Measurements from ENCODE around the gene SDCBP2.

The SDCBP2 gene

GRCh38 chr20:1278993-1279392 is 49.9 kb downstream of the SDCBP2 start:
- in situ Hi-C loops (cut with HindIII; ENCODE audit: low sequenced_read_pairs), result no loop called here

- in situ Hi-C loops (cut with HindIII; ENCODE audit: low sequenced_read_pairs), result no loop called here
Observed at GRCh38 chr20:1277529-1278322, 51.2 kb downstream of the SDCBP2 start.

GRCh38 chr20:1275919-1276318 is 53.0 kb downstream of the SDCBP2 start:
- in situ Hi-C loops (cut with HindIII; ENCODE audit: low sequenced_read_pairs), result no loop called here

GRCh38 chr20:1274485-1275311 is 54.2 kb downstream of the SDCBP2 start:
- in situ Hi-C loops (cut with HindIII; ENCODE audit: low sequenced_read_pairs), result no loop called here

- in situ Hi-C loops (cut with HindIII; ENCODE audit: low sequenced_read_pairs), result no loop called here
Observed at GRCh38 chr20:1273366-1273765, 55.6 kb downstream of the SDCBP2 start.

- in situ Hi-C loops (cut with HindIII; ENCODE audit: low sequenced_read_pairs), result no loop called here
Observed at GRCh38 chr20:1272368-1273100, 56.4 kb downstream of the SDCBP2 start.

- in situ Hi-C loops (cut with HindIII; ENCODE audit: low sequenced_read_pairs), result no loop called here
Observed at GRCh38 chr20:1269850-1270249, 59.1 kb downstream of the SDCBP2 start.

GRCh38 chr20:1269235-1269634 is 59.7 kb downstream of the SDCBP2 start:
- in situ Hi-C loops (cut with HindIII; ENCODE audit: low sequenced_read_pairs), result no loop called here

GRCh38 chr20:1267809-1268374 is 61.0 kb downstream of the SDCBP2 start:
- in situ Hi-C loops (cut with HindIII; ENCODE audit: low sequenced_read_pairs), result no loop called here

- in situ Hi-C loops (cut with HindIII; ENCODE audit: low sequenced_read_pairs), result no loop called here
Observed at GRCh38 chr20:1267161-1267560, 61.8 kb downstream of the SDCBP2 start.

GRCh38 chr20:1266167-1266973 is 62.6 kb downstream of the SDCBP2 start, which contains the start of gene SNPH:
SNPH (plus strand) TSS chr20:1266294; CDS start chr20:1296240, 29,946 bp downstream.
- in situ Hi-C loops (cut with HindIII; ENCODE audit: low sequenced_read_pairs), result no loop called here

GRCh38 chr20:1265916-1266166 is 63.1 kb downstream of the SDCBP2 start:
- in situ Hi-C loops (cut with HindIII; ENCODE audit: low sequenced_read_pairs), result no loop called here

GRCh38 chr20:1265226-1265915 is 63.6 kb downstream of the SDCBP2 start:
- in situ Hi-C loops (cut with HindIII; ENCODE audit: low sequenced_read_pairs), result no loop called here

GRCh38 chr20:1264727-1265126 is 64.2 kb downstream of the SDCBP2 start:
- in situ Hi-C loops (cut with HindIII; ENCODE audit: low sequenced_read_pairs), result no loop called here

- in situ Hi-C loops (cut with HindIII; ENCODE audit: low sequenced_read_pairs), result no loop called here
Observed at GRCh38 chr20:1263853-1264252, 65.1 kb downstream of the SDCBP2 start.

All from DLD1 (cell line).